Measurements from ENCODE around the gene ADAM22.

The ADAM22 gene

GRCh38 chr7:88202278-88202677 lies 268.2 kb downstream of the ADAM22 start:
- H3K27ac ChIP-seq = no peak overlapping the region
- no peak for DNase-seq (ENCODE audit: low read depth, low spot score)
- H3K9me3 ChIP-seq (ENCODE audit: low read depth, low read length) = no peaks in the 10 kb centered on the region
- TF ChIP-seq FOXP2 (optimal IDR thresholded peaks at IDR 0.05; ENCODE audit: control extremely low read depth, extremely low read length, insufficient read depth) (no peak), POLR2AphosphoS5 (IDR thresholded peaks at IDR 0.05; ENCODE audit: borderline replicate concordance, low read depth, low read length) (no peak), EZH2 (IDR thresholded peaks at IDR 0.05) (no peak)
- H3K4me3 ChIP-seq = no peak overlapping the region
- H3K36me3 ChIP-seq (ENCODE audit: insufficient read depth, low read length) = peaks cover 35% of the 10 kb centered on the region
- no peak overlapping the region for H3K9ac ChIP-seq (ENCODE audit: insufficient read length)

- TF ChIP-seq POLR2AphosphoS5 (IDR thresholded peaks at IDR 0.05; ENCODE audit: borderline replicate concordance, low read depth, low read length) (no peak), EZH2 (IDR thresholded peaks at IDR 0.05) (no peak), FOXP2 (optimal IDR thresholded peaks at IDR 0.05; ENCODE audit: control extremely low read depth, extremely low read length, insufficient read depth) (no peak)
- H3K4me3 ChIP-seq = no peak overlapping the region
- H3K36me3 ChIP-seq (ENCODE audit: insufficient read depth, low read length) = peaks cover 40% of the 10 kb centered on the region
These were observed 268.7 kb downstream of the ADAM22 start for GRCh38 chr7:88202799-88203198.

GRCh38 chr7:88203401-88203800 lies 269.4 kb downstream of the ADAM22 start:
- Histone ChIP-seq H3K36me3 (ENCODE audit: insufficient read depth, low read length) (peaks cover 46% of the 10 kb centered on the region), H3K9me3 (ENCODE audit: low read depth, low read length) (no peaks in the 10 kb centered on the region), H3K27ac (no peak overlapping the region), H3K9ac (ENCODE audit: insufficient read length) (no peak overlapping the region), H3K4me3 (no peak overlapping the region)
- TF ChIP-seq POLR2AphosphoS5 (IDR thresholded peaks at IDR 0.05; ENCODE audit: borderline replicate concordance, low read depth, low read length) = no peak
- no peak for DNase-seq (ENCODE audit: low read depth, low spot score)

More at GRCh38 chr7:88202799-88203198, 268.7 kb downstream of the ADAM22 start:
- H3K27ac ChIP-seq = no peak overlapping the region
- DNase-seq (ENCODE audit: low read depth, low spot score) = no peak
- no peaks in the 10 kb centered on the region for H3K9me3 ChIP-seq (ENCODE audit: low read depth, low read length)
- no peak overlapping the region for H3K9ac ChIP-seq (ENCODE audit: insufficient read length)

GRCh38 chr7:88204525-88205110 lies 270.6 kb downstream of the ADAM22 start:
- Histone ChIP-seq H3K36me3 (ENCODE audit: insufficient read depth, low read length) (peaks cover 58% of the 10 kb centered on the region), H3K4me3 (no peak overlapping the region), H3K9ac (ENCODE audit: insufficient read length) (no peak overlapping the region), H3K9me3 (ENCODE audit: low read depth, low read length) (no peaks in the 10 kb centered on the region), H3K27ac (no peak overlapping the region)
- TF ChIP-seq POLR2AphosphoS5 (IDR thresholded peaks at IDR 0.05; ENCODE audit: borderline replicate concordance, low read depth, low read length) (no peak), EZH2 (IDR thresholded peaks at IDR 0.05) (no peak), FOXP2 (optimal IDR thresholded peaks at IDR 0.05; ENCODE audit: control extremely low read depth, extremely low read length, insufficient read depth) (no peak)
- no peak for DNase-seq (ENCODE audit: low read depth, low spot score)

DNA sequence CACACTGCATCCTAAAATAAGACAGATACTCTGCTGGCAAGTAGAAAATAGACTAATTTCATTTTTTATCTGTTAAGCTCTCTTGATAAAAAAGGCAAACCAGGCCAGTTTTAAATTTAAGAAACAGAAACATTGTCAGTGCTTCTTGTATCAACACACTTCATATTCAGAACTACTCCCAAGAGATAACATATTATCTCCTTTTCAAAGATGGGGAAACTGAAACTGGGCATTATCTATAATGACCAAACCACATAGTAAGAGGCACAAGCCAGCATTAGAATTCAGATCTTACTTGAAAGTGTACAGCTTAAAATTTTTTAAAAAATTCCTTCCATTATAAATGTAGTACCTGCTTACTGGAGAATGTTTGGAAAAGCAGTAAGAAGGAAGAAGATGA lies 271.1 kb downstream of the ADAM22 start:
- H3K36me3 ChIP-seq (ENCODE audit: insufficient read depth, low read length) = peaks cover 64% of the 10 kb centered on the region

DNA sequence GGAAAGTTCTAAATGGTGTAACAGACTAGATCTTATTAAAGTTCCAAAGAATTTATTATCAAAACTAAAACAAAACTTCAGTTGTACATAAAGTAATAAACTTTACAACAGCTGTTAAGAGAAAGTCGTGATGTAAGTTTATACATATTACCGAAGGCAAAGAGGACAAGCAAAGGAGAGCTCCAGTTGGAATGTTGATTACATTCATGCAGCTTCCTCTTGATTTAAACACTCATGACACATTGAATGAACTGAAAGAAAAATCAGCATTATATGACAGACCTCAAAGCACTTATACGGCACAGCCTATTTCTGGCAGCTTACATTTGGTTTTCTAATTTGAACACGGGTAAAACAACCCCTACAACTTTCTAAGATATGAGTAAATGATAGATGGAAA lies 272.2 kb downstream of the ADAM22 start:
- no peak overlapping the region for H3K4me3 ChIP-seq
- no peak overlapping the region for H3K27ac ChIP-seq
- H3K9ac ChIP-seq (ENCODE audit: insufficient read length) = no peak overlapping the region
- peaks cover 69% of the 10 kb centered on the region for H3K36me3 ChIP-seq (ENCODE audit: insufficient read depth, low read length)
- TF ChIP-seq FOXP2 (optimal IDR thresholded peaks at IDR 0.05; ENCODE audit: control extremely low read depth, extremely low read length, insufficient read depth) (no peak), EZH2 (IDR thresholded peaks at IDR 0.05) (no peak), POLR2AphosphoS5 (IDR thresholded peaks at IDR 0.05; ENCODE audit: borderline replicate concordance, low read depth, low read length) (no peak)
- H3K9me3 ChIP-seq (ENCODE audit: low read depth, low read length) = no peaks in the 10 kb centered on the region
- no peak for DNase-seq (ENCODE audit: low read depth, low spot score)

More for the DNA sequence above, 271.1 kb downstream of the ADAM22 start:
- DNase-seq (ENCODE audit: low read depth, low spot score) = no peak
- no peak overlapping the region for H3K27ac ChIP-seq
- TF ChIP-seq FOXP2 (optimal IDR thresholded peaks at IDR 0.05; ENCODE audit: control extremely low read depth, extremely low read length, insufficient read depth) (no peak), POLR2AphosphoS5 (IDR thresholded peaks at IDR 0.05; ENCODE audit: borderline replicate concordance, low read depth, low read length) (no peak)
- H3K4me3 ChIP-seq = no peak overlapping the region
- no peak overlapping the region for H3K9ac ChIP-seq (ENCODE audit: insufficient read length)
- H3K9me3 ChIP-seq (ENCODE audit: low read depth, low read length) = no peaks in the 10 kb centered on the region

GRCh38 chr7:88208521-88208920 lies 274.5 kb downstream of the ADAM22 start:
- Histone ChIP-seq H3K9ac (ENCODE audit: insufficient read length) (no peak overlapping the region), H3K27ac (no peak overlapping the region), H3K36me3 (ENCODE audit: insufficient read depth, low read length) (peaks cover 71% of the 10 kb centered on the region), H3K4me3 (no peak overlapping the region), H3K9me3 (ENCODE audit: low read depth, low read length) (no peaks in the 10 kb centered on the region)
- TF ChIP-seq EZH2 (IDR thresholded peaks at IDR 0.05) (no peak), POLR2AphosphoS5 (IDR thresholded peaks at IDR 0.05; ENCODE audit: borderline replicate concordance, low read depth, low read length) (no peak), FOXP2 (optimal IDR thresholded peaks at IDR 0.05; ENCODE audit: control extremely low read depth, extremely low read length, insufficient read depth) (no peak)
- no peak for DNase-seq (ENCODE audit: low read depth, low spot score)

- no peak for TF ChIP-seq FOXP2 (optimal IDR thresholded peaks at IDR 0.05; ENCODE audit: control extremely low read depth, extremely low read length, insufficient read depth)
- no peak for TF ChIP-seq POLR2AphosphoS5 (IDR thresholded peaks at IDR 0.05; ENCODE audit: borderline replicate concordance, low read depth, low read length)
- TF ChIP-seq EZH2 (IDR thresholded peaks at IDR 0.05) = no peak
- Histone ChIP-seq H3K9ac (ENCODE audit: insufficient read length) (no peak overlapping the region), H3K36me3 (ENCODE audit: insufficient read depth, low read length) (peaks cover 64% of the 10 kb centered on the region), H3K4me3 (no peak overlapping the region), H3K9me3 (ENCODE audit: low read depth, low read length) (no peaks in the 10 kb centered on the region), H3K27ac (no peak overlapping the region)
- DNase-seq (ENCODE audit: low read depth, low spot score) = no peak
These were observed 278.9 kb downstream of the ADAM22 start for GRCh38 chr7:88212918-88213317.

DNA sequence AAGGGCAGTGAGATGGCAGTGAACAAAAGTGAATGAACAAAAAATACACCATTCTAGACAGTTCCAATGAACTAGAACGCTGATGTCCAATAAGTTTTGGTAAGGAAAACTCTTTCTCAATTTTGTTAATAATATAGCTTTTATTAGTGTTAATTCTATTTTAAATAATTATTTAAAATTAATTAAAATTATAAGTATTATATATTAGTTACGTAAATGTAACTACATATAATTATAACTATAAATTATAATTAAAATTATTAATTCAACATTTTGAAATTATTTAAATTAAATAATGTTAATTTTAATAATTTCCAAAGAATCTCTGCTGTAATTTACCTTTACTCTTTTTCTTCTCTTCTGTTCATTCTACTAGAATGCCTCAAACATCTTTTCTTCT lies 280.4 kb downstream of the ADAM22 start:
- DNase-seq (ENCODE audit: low read depth, low spot score) = no peak
- no peak overlapping the region for H3K27ac ChIP-seq
- peaks cover 49% of the 10 kb centered on the region for H3K36me3 ChIP-seq (ENCODE audit: insufficient read depth, low read length)
- no peak for TF ChIP-seq FOXP2 (optimal IDR thresholded peaks at IDR 0.05; ENCODE audit: control extremely low read depth, extremely low read length, insufficient read depth)
- no peak for TF ChIP-seq POLR2AphosphoS5 (IDR thresholded peaks at IDR 0.05; ENCODE audit: borderline replicate concordance, low read depth, low read length)
- TF ChIP-seq EZH2 (IDR thresholded peaks at IDR 0.05) = no peak
- H3K9me3 ChIP-seq (ENCODE audit: low read depth, low read length) = no peaks in the 10 kb centered on the region
- H3K9ac ChIP-seq (ENCODE audit: insufficient read length) = no peak overlapping the region
- H3K4me3 ChIP-seq = no peak overlapping the region
